RKO (cell line): ENCODE results near the gene SNAPC2.
A peak's percentile ranks its signal among the peaks of the same experiment; 100 is the strongest.

ENCODE experiments used
- DNase-seq: peaks from one replicate; pipeline ENCODE4 v3.0.0-alpha.2; 2016; ENCODE audit warnings: low spot score

Gene SNAPC2

GRCh38 chr19:7919610-7920518 is at the start of gene SNAPC2:
Gene SNAPC2, plus strand, starts transcription at chr19:7920338. Its CDS starts 29 bp downstream, at chr19:7920367.
- peak; percentile 93 for DNase-seq

- DNase-seq = peak; percentile 90
Observed at GRCh38 chr19:7870571-7871436, 49.3 kb upstream of the SNAPC2 start.

- DNase-seq = peak; percentile 90
Observed at GRCh38 chr19:7871437-7872305, 48.5 kb upstream of the SNAPC2 start.

- DNase-seq = no peak
Observed at GRCh38 chr19:7872306-7873204, 47.6 kb upstream of the SNAPC2 start.

GRCh38 chr19:7873304-7874075 is 46.6 kb upstream of the SNAPC2 start:
- no peak for DNase-seq

- no peak for DNase-seq
Observed at GRCh38 chr19:7874076-7874896, 45.9 kb upstream of the SNAPC2 start, which contains the start of gene PRR36. Gene PRR36, minus strand, starts transcription at chr19:7874390. Its CDS starts 701 bp downstream, at chr19:7873689.

- no peak for DNase-seq
Observed at GRCh38 chr19:7874897-7875273, 45.3 kb upstream of the SNAPC2 start.

- no peak for DNase-seq
Observed at GRCh38 chr19:7877249-7877836, 42.8 kb upstream of the SNAPC2 start.

GRCh38 chr19:7879111-7879807 is 40.9 kb upstream of the SNAPC2 start:
- DNase-seq = no peak

GRCh38 chr19:7879836-7880235 is 40.3 kb upstream of the SNAPC2 start:
- no peak for DNase-seq

GRCh38 chr19:7881910-7882309 is 38.2 kb upstream of the SNAPC2 start:
- no peak for DNase-seq

- no peak for DNase-seq
Observed at GRCh38 chr19:7883105-7883504, 37.0 kb upstream of the SNAPC2 start.

GRCh38 chr19:7883796-7884570 is 36.2 kb upstream of the SNAPC2 start:
- DNase-seq = no peak

GRCh38 chr19:7885818-7886217 is 34.3 kb upstream of the SNAPC2 start:
- DNase-seq = no peak

- DNase-seq = no peak
Observed at GRCh38 chr19:7887408-7888144, 32.6 kb upstream of the SNAPC2 start.

- DNase-seq = peak; percentile 77
Observed at GRCh38 chr19:7888145-7888825, 31.9 kb upstream of the SNAPC2 start, which contains the start of gene LRRC8E. Gene LRRC8E, plus strand, starts transcription at chr19:7888510. Its CDS starts 7,094 bp downstream, at chr19:7895604.
